Natural killer cell (primary cell): ENCODE measurements around the gene RXRB. TPM values are rescaled to one million over a fixed set of nuclear protein-coding genes. Genes with fewer than 3 reads are reported as not detected.
A peak's percentile ranks its signal among the peaks of the same experiment; 100 is the strongest.

Source experiments
- ATAC-seq, 3 donors: fragments of 150-1000 bp in 2 of 3; fragments of 200-7000 bp in 1 of 3; cut with Tn5 transposase; 1 replicate in 1 of 3; 2 replicates in 2 of 3; pipeline ENCODE4 v1.10.0; 2021; ENCODE audit warnings: mild to moderate bottlenecking in 2 of 3, moderate library complexity in 2 of 3
- DNase-seq, 2 donors: peaks; one replicate each; pipeline versions ENCODE4 v3.0.0 to v3.0.0-alpha.2; 2013 to 2021; ENCODE audit warnings: mixed read lengths in 1 of 2
- H3K27ac ChIP-seq: one replicate; pipeline ENCODE4 v1.5.1; 2013; ENCODE audit warnings: mild to moderate bottlenecking, low read length
- H3K27me3 ChIP-seq: one replicate; pipeline ENCODE4 v1.6.1; 2013; ENCODE audit warnings: low read length; ENCODE audit not compliant: control insufficient read depth, insufficient read depth
- H3K36me3 ChIP-seq: one replicate; pipeline ENCODE4 v1.6.1; 2013; ENCODE audit warnings: low read length; ENCODE audit not compliant: control insufficient read depth, insufficient read depth
- H3K4me1 ChIP-seq: one replicate; pipeline ENCODE4 v1.6.1; 2013; ENCODE audit warnings: low read length; ENCODE audit not compliant: control insufficient read depth, insufficient read depth
- H3K4me3 ChIP-seq: one replicate; pipeline ENCODE4 v1.5.1; 2013; ENCODE audit warnings: low read length
- H3K9me3 ChIP-seq: one replicate; pipeline ENCODE4 v1.6.1; 2013; ENCODE audit warnings: low read length; ENCODE audit not compliant: control insufficient read depth, insufficient read depth
- H3K27ac Mint-ChIP-seq, 2 donors: one replicate each; pipeline ENCODE4 v1.8.0; 2022; ENCODE audit warnings: mild to moderate bottlenecking in 2 of 2, mixed read lengths in 2 of 2, moderate library complexity in 1 of 2
- H3K27me3 Mint-ChIP-seq, 2 donors: one replicate each; pipeline ENCODE4 v1.8.0; 2022; ENCODE audit warnings: low read depth in 2 of 2, mixed read lengths in 2 of 2
- H3K36me3 Mint-ChIP-seq: one replicate; pipeline ENCODE4 v1.8.0; 2022; ENCODE audit warnings: mixed read lengths
- H3K4me1 Mint-ChIP-seq, 2 donors: one replicate each; pipeline ENCODE4 v1.8.0; 2022; ENCODE audit warnings: mixed read lengths in 2 of 2
- H3K4me3 Mint-ChIP-seq: one replicate; pipeline ENCODE4 v1.8.0; 2022; ENCODE audit warnings: mild to moderate bottlenecking, moderate library complexity, mixed read lengths
- H3K9me3 Mint-ChIP-seq, 2 donors: one replicate each; pipeline ENCODE4 v1.8.0; 2022; ENCODE audit warnings: mixed read lengths in 2 of 2
- WGBS: methylation state at CpG from one replicate; pipeline ENCODE4 v1.1.7; 2013; ENCODE audit warnings: missing lambda C conversion rate; ENCODE audit not compliant: insufficient coverage; 5-methylcytosine and 5-hydroxymethylcytosine counted together
- intact Hi-C: fragments of 100-400 bp; cut with micrococcal nuclease; formaldehyde crosslinking; loops from one replicate; pipeline ENCODE4 v1.14.2; 2022
- total RNA-seq, 4 donors: library from RNA; stranded (reverse); fragments of 120-200 nt in 1 of 4; gene quantifications; one replicate each; pipeline versions ENCODE4 v1.2.3 to v1.2.4, GENCODE V29; 2013 to 2022
- TF ChIP-seq, protein P1 (sequence below): fragments of 200-600 bp; IDR thresholded peaks from one replicate; pipeline ENCODE4 v1.8.0; 2022; ENCODE audit warnings: antibody characterized with exemption

Gene RXRB
- total RNA-seq, 3 donors from 2014 or later (not counting 1 experiment from before 2014, with no cell fraction given), result 72.3 to 96.4 (median 73.9) TPM

DNA sequence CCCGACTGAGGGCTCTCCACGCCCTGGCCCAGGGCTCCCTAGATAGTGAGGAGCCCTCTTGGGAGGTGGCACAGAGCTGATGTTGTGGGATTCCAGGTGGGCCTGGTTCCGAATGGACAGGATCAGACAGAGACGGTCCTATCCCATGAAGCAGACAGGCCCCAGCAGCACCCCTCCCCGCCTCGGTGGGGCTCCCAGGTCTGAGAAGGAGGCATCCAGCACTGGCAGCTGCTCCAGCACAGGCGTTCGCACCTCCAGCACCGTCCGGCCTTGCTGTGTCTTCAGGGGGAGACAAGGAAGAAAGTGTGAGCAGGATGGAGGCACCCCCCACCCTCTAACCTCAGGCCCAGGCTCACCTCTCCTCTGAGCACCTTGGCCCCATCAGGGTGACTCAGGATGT, 36.9 kb downstream of the RXRB start:
- H3K27ac Mint-ChIP-seq, result no peak overlapping the region
- 91% methylated on average over 10 of the region's 10 CpGs for WGBS
- no peaks in the 10 kb centered on the region for H3K9me3 ChIP-seq
- TF ChIP-seq, protein P1, sequence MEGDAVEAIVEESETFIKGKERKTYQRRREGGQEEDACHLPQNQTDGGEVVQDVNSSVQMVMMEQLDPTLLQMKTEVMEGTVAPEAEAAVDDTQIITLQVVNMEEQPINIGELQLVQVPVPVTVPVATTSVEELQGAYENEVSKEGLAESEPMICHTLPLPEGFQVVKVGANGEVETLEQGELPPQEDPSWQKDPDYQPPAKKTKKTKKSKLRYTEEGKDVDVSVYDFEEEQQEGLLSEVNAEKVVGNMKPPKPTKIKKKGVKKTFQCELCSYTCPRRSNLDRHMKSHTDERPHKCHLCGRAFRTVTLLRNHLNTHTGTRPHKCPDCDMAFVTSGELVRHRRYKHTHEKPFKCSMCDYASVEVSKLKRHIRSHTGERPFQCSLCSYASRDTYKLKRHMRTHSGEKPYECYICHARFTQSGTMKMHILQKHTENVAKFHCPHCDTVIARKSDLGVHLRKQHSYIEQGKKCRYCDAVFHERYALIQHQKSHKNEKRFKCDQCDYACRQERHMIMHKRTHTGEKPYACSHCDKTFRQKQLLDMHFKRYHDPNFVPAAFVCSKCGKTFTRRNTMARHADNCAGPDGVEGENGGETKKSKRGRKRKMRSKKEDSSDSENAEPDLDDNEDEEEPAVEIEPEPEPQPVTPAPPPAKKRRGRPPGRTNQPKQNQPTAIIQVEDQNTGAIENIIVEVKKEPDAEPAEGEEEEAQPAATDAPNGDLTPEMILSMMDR, result no peak
- H3K27me3 Mint-ChIP-seq, result peaks cover 0 to 9% of the 10 kb centered on the region in 2 donors
- H3K36me3 ChIP-seq, result no peaks in the 10 kb centered on the region
- no peak overlapping the region for H3K27ac ChIP-seq
- peaks cover 12% of the 10 kb centered on the region for H3K4me1 ChIP-seq
- intact Hi-C loops, result no loop called here
- H3K4me3 Mint-ChIP-seq, result no peak overlapping the region
- H3K4me3 ChIP-seq, result no peak overlapping the region
- no peaks in the 10 kb centered on the region for H3K27me3 ChIP-seq
- peaks cover 10 to 12% of the 10 kb centered on the region in 2 donors for H3K4me1 Mint-ChIP-seq
- no peaks in the 10 kb centered on the region for H3K9me3 Mint-ChIP-seq
- ATAC-seq (no peak), DNase-seq (no peak)
- H3K36me3 Mint-ChIP-seq, result no peaks in the 10 kb centered on the region

DNA sequence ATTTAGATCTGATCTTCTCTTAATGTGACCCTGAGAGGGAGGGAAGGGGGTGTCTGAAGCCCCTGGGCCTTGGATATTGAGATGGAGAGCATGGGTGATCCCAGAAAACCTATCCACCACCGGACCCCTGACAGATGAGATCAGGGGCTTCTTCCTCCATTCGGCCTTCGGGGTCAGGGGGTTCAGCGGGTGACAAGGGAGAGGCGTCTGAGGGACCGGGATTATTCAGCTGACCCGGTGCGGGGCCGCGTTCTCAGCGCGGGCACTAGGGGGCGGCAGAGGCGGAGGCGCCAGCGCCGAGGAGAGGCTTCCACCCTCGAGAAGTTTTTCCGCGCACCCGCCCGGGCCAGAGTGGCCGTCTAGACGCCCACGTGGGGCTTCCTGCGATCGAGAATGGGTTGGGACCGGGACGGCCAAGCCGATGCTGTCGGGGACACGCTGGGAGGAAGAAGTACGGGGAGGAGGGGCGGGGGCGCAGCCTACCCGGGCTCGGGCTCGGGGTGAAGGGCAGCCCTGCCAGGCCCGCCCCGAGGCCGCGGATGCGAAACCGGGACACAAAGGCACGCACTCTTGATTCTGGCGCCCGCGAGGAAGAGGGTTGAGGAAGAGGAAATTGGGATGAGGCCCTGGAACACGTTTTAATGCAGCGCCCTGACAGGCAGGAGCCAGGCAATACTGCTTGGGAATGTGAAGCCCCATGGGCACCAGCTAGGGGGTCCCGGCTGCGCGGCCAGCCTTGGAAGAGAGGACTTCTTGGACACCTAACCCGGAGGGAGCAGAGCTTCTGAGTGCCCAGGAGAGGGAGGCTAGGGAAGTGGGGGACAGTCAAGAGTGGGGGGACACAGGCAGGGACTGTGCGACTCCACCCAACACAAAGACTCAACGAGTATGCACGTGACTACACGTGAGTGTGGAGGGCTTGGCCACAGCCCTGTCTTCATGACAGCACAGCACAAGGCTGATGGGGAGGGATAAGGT, 38.8 kb downstream of the RXRB start:
- WGBS, result 9% methylated on average over 56 of the region's 58 CpGs
- H3K4me1 ChIP-seq, result peaks cover 12% of the 10 kb centered on the region
- peak overlapping the region; percentile 94 for H3K4me3 Mint-ChIP-seq
- H3K36me3 Mint-ChIP-seq, result no peaks in the 10 kb centered on the region
- DNase-seq (peak; percentile 84 to 87), ATAC-seq (peak; percentile 93 to 99 (median 99))
- TF ChIP-seq, protein P1, result peak; percentile 89
- H3K27me3 ChIP-seq, result no peaks in the 10 kb centered on the region
- H3K9me3 Mint-ChIP-seq, result no peaks in the 10 kb centered on the region
- intact Hi-C loops, result loop anchor here (1.0 kb wide), 2 partner anchors 36 to 87 kb away; no protein-coding TSS in a partner anchor
- peaks cover 10 to 12% of the 10 kb centered on the region in 2 donors for H3K4me1 Mint-ChIP-seq
- H3K27me3 Mint-ChIP-seq, result peaks cover 0 to 9% of the 10 kb centered on the region in 2 donors
- peak overlapping the region; percentile 44 for H3K4me3 ChIP-seq
- no peaks in the 10 kb centered on the region for H3K9me3 ChIP-seq
- H3K36me3 ChIP-seq, result no peaks in the 10 kb centered on the region
- H3K27ac Mint-ChIP-seq, result peak overlapping the region in 1 of 2 donors; percentile 90
- no peak overlapping the region for H3K27ac ChIP-seq

DNA sequence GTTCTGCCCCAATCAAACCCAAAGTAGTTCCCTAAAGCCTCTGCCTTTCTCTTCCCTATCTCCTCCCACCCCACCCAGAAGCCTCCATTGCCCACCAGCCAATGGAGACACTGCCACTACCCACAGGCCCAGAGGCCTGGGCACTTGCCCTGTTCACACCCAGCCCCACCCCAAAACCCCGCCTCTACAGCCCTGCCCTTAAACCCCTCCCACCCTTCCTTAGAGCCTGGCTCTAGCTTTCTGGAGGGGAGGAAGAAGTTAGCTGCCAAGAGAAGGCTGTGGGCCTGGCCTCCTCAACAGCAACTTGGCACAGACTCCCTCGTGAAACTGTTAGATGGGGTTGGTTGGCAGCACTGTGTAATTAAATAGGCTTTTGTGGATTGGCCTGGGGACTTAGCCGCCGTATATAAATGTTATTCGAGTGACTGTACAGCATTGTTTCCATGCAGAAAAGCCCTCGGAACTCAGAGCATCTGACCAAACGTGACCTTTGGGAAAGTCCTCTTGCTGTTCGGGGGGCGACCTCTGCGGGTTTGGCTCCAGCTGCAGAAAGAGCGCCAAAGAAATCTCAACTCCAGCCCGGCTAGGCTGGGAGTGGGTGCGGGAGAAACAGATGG, 39.6 kb downstream of the RXRB start:
- Mint-ChIP-seq H3K36me3 (no peaks in the 10 kb centered on the region), H3K27ac (peak overlapping the region in 1 of 2 donors; percentile 90), H3K27me3 (peaks cover 0 to 9% of the 10 kb centered on the region in 2 donors), H3K4me3 (peak overlapping the region; percentile 94), H3K9me3 (no peaks in the 10 kb centered on the region), H3K4me1 (peaks cover 10 to 12% of the 10 kb centered on the region in 2 donors)
- no peak overlapping the region for H3K4me3 ChIP-seq
- no peaks in the 10 kb centered on the region for H3K9me3 ChIP-seq
- DNase-seq (no peak), ATAC-seq (no peak)
- no peaks in the 10 kb centered on the region for H3K27me3 ChIP-seq
- H3K36me3 ChIP-seq, result no peaks in the 10 kb centered on the region
- H3K27ac ChIP-seq, result no peak overlapping the region
- intact Hi-C loops, result loop anchor here (1.0 kb wide), 2 partner anchors 36 to 87 kb away; no protein-coding TSS in a partner anchor
- peaks cover 12% of the 10 kb centered on the region for H3K4me1 ChIP-seq
- WGBS, result 69% methylated on average over 13 of the region's 13 CpGs
- TF ChIP-seq, protein P1, result no peak
